Liver (tissue), 9 donors: ENCODE measurements around the gene DSTN. TPM values are rescaled to one million over a fixed set of nuclear protein-coding genes. Genes with fewer than 3 reads are reported as not detected.
A peak's percentile ranks its signal among the peaks of the same experiment; 100 is the strongest.

Source experiments
- DNase-seq: peaks from one replicate; pipeline ENCODE4 v3.0.0-alpha.2; 2017; ENCODE audit warnings: low spot score
- H3K27ac ChIP-seq, 2 donors: one replicate each; pipeline ENCODE4 v1.7.0; 2013; ENCODE audit warnings: inconsistent platforms in 2 of 2, low read length in 2 of 2, control low read depth in 1 of 2, low read depth in 1 of 2, mild to moderate bottlenecking in 1 of 2
- H3K27me3 ChIP-seq, 4 donors: one replicate each; pipeline versions ENCODE4 v1.6.1 to v1.7.0; 2013; ENCODE audit warnings: low read length in 3 of 4, inconsistent platforms in 1 of 4, mild to moderate bottlenecking in 1 of 4, moderate library complexity in 1 of 4; ENCODE audit not compliant: control insufficient read depth in 4 of 4, insufficient read depth in 4 of 4
- H3K36me3 ChIP-seq, 4 donors: one replicate each; pipeline versions ENCODE4 v1.6.1 to v1.7.0; 2013; ENCODE audit warnings: low read length in 3 of 4, mild to moderate bottlenecking in 3 of 4, low read depth in 1 of 4, moderate library complexity in 1 of 4; ENCODE audit not compliant: control insufficient read depth in 4 of 4, insufficient read depth in 3 of 4
- H3K4me1 ChIP-seq, 4 donors: one replicate each; pipeline versions ENCODE4 v1.6.1 to v1.7.0; 2013; ENCODE audit warnings: low read length in 3 of 4, mild to moderate bottlenecking in 3 of 4, moderate library complexity in 1 of 4; ENCODE audit not compliant: control insufficient read depth in 4 of 4, insufficient read depth in 4 of 4
- H3K4me3 ChIP-seq, 3 donors: one replicate each; pipeline versions ENCODE4 v1.6.1 to v1.7.0; 2013; ENCODE audit warnings: low read length in 3 of 3, control low read depth in 1 of 3, low read depth in 1 of 3, mild to moderate bottlenecking in 1 of 3
- H3K9ac ChIP-seq, 2 donors: one replicate each; pipeline ENCODE4 v1.7.0; 2013; ENCODE audit warnings: low read length in 2 of 2, mild to moderate bottlenecking in 2 of 2, moderate library complexity in 2 of 2, control low read depth in 1 of 2, low read depth in 1 of 2
- H3K9me3 ChIP-seq, 4 donors: one replicate each; pipeline versions ENCODE4 v1.6.1 to v1.7.0; 2013; ENCODE audit warnings: low read length in 3 of 4; ENCODE audit not compliant: control insufficient read depth in 4 of 4
- EGR1 ChIP-seq, 2 donors: IDR thresholded peaks; 2 replicates each; pipeline ENCODE4 v1.6.1; 2016 to 2018; ENCODE audit warnings: antibody characterized with exemption in 2 of 2, low read depth in 2 of 2
- HNF4A ChIP-seq, 2 donors: conservative IDR thresholded peaks; 2 replicates each; pipeline ENCODE4 v1.6.1; 2016; ENCODE audit warnings: antibody characterized with exemption in 2 of 2, mild to moderate bottlenecking in 2 of 2
- HNF4G ChIP-seq: IDR thresholded peaks from 2 replicates; pipeline ENCODE4 v1.6.1; 2016; ENCODE audit warnings: antibody characterized with exemption
- JUND ChIP-seq, 2 donors: IDR thresholded peaks; 2 replicates each; pipeline ENCODE4 v1.6.1; 2016; ENCODE audit warnings: antibody characterized with exemption in 2 of 2
- NR2F2 ChIP-seq: IDR thresholded peaks from 2 replicates; pipeline ENCODE4 v1.6.1; 2016; ENCODE audit warnings: antibody characterized with exemption
- RAD21 ChIP-seq, 2 donors: IDR thresholded peaks; 2 replicates each; pipeline ENCODE4 v1.6.1; 2016; ENCODE audit warnings: antibody characterized with exemption in 2 of 2, mild to moderate bottlenecking in 2 of 2
- RXRA ChIP-seq, 2 donors: IDR thresholded peaks; 2 replicates each; pipeline ENCODE4 v1.6.1; 2017 to 2018; ENCODE audit warnings: antibody characterized with exemption in 2 of 2, mild to moderate bottlenecking in 1 of 2
- SP1 ChIP-seq: IDR thresholded peaks from 2 replicates; pipeline ENCODE4 v1.6.1; 2018; ENCODE audit warnings: antibody characterized with exemption, mild to moderate bottlenecking
- TAF1 ChIP-seq: conservative IDR thresholded peaks from 2 replicates; pipeline ENCODE4 v1.6.1; 2016; ENCODE audit warnings: antibody characterized with exemption, mild to moderate bottlenecking
- WGBS: extraction: QIAGEN DNeasy Blood & Tissue Kit; methylation state at CpG from one replicate; pipeline ENCODE4 v1.1.7; 2013; 5-methylcytosine and 5-hydroxymethylcytosine counted together
- polyA plus RNA-seq, 2 donors: library from polyadenylated mRNA; stranded (reverse) in 1 of 2; unstranded in 1 of 2; fragments of 200-250 nt in 1 of 2; fragments of >200 nt in 1 of 2; fragmentation: Nextera tagmentation in 1 of 2; extraction: Ambion mirVana in 1 of 2; gene quantifications; one replicate each; pipeline versions ENCODE4 v1.2.1 to v1.2.3, GENCODE V29; 2013 to 2015
- total RNA-seq, 2 donors: library from RNA; depleted of rRNA; stranded (reverse); fragments of >200 nt; gene quantifications; one replicate each; pipeline ENCODE4 v1.2.3, GENCODE V29; 2014
- TF ChIP-seq, protein P1 (sequence below): IDR thresholded peaks from 2 replicates; pipeline ENCODE4 v1.6.1; 2016; ENCODE audit warnings: antibody characterized with exemption
- TF ChIP-seq, protein P2 (sequence below): IDR thresholded peaks from 2 replicates; pipeline ENCODE4 v1.6.1; 2016; ENCODE audit warnings: antibody characterized with exemption
- TF ChIP-seq, protein P3 (sequence below): IDR thresholded peaks from 2 replicates; pipeline ENCODE4 v1.6.1; 2016; ENCODE audit warnings: antibody characterized with exemption, mild to moderate bottlenecking
- donor health status: healthy.
- donor health status: healthy.
- donor health status: healthy.
- donor health status: healthy.
- donor health status: healthy.

DSTN gene
- total and polyA plus RNA-seq, 4 donors: 39.9 to 137 (median 108) TPM

DNA sequence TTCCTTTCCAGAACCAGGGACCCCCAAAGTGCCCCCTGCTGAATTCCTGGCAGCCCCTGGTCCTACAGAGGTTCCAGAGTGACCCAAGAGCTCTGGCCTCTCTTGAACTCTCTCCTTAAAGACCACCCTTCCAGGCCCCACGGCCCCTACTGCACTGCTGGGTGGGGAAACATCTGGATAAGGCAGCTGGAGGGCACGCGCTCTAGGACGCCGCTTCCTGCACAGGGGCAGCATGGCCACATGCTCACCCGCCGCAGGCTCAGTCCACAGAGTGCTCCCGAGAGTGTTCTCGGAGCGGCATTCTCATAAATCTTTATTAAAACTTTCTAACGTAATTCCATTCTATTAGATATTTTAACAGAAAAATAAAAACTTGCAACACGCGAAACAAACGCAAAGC lies 75.1 kb downstream of the DSTN start:
- no peaks in the 10 kb centered on the region for H3K27me3 ChIP-seq
- DNase-seq: no peak
- 93% methylated on average over 14 of the region's 14 CpGs for WGBS
- no peak overlapping the region for H3K9ac ChIP-seq
- peaks cover 17 to 85% (median 76%) of the 10 kb centered on the region in 4 donors for H3K4me1 ChIP-seq
- H3K9me3 ChIP-seq: no peaks in the 10 kb centered on the region
- H3K27ac ChIP-seq: no peak overlapping the region
- peaks cover 11 to 27% (median 20%) of the 10 kb centered on the region in 4 donors for H3K36me3 ChIP-seq
- TF ChIP-seq HNF4G: no peak
- TF ChIP-seq, protein P1, sequence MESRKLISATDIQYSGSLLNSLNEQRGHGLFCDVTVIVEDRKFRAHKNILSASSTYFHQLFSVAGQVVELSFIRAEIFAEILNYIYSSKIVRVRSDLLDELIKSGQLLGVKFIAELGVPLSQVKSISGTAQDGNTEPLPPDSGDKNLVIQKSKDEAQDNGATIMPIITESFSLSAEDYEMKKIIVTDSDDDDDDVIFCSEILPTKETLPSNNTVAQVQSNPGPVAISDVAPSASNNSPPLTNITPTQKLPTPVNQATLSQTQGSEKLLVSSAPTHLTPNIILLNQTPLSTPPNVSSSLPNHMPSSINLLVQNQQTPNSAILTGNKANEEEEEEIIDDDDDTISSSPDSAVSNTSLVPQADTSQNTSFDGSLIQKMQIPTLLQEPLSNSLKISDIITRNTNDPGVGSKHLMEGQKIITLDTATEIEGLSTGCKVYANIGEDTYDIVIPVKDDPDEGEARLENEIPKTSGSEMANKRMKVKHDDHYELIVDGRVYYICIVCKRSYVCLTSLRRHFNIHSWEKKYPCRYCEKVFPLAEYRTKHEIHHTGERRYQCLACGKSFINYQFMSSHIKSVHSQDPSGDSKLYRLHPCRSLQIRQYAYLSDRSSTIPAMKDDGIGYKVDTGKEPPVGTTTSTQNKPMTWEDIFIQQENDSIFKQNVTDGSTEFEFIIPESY: no peak
- no peak overlapping the region for H3K4me3 ChIP-seq

DNA sequence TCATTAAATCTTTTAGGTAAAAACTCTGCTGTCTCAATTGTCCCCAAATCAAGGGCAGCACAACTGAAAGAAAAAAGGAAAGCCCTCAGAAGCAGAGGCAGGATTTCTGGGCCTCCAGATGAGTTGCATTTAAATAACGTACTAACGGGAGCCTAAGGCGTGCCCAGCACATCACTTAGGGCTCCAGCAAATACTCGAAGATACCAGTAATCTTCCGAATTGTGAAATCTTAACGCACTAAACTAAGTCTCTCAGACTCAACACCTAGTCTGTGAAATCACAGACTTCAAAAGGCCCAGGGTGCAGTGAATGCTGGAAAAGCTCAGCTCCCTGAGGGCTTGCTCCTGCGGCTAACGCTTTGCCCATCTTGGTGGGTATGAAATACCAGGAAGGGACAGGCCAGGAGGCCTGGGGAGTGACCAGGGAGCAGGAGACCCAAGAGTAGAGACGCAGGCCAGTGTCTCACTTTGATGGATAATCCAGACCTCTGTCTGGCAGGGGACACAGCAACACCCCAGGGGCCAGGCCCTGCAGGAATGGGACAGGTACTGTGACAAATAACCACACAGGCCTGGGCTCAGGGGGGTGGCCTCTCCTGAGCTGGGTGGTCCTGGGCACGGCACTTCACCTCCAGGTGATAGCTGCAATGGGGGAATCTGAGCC lies 75.8 kb downstream of the DSTN start:
- peaks cover 21 to 91% (median 83%) of the 10 kb centered on the region in 4 donors for H3K4me1 ChIP-seq
- peaks cover 8 to 20% (median 14%) of the 10 kb centered on the region in 4 donors for H3K36me3 ChIP-seq
- no peaks in the 10 kb centered on the region for H3K27me3 ChIP-seq
- TF ChIP-seq, protein P2, sequence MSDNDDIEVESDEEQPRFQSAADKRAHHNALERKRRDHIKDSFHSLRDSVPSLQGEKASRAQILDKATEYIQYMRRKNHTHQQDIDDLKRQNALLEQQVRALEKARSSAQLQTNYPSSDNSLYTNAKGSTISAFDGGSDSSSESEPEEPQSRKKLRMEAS: no peak
- TF ChIP-seq SP1 (no peak), NR2F2 (no peak)
- no peaks in the 10 kb centered on the region for H3K9me3 ChIP-seq
- no peak overlapping the region for H3K4me3 ChIP-seq
- DNase-seq: no peak
- no peak overlapping the region for H3K9ac ChIP-seq
- 86% methylated on average over 10 of the region's 10 CpGs for WGBS
- no peak overlapping the region for H3K27ac ChIP-seq

DNA sequence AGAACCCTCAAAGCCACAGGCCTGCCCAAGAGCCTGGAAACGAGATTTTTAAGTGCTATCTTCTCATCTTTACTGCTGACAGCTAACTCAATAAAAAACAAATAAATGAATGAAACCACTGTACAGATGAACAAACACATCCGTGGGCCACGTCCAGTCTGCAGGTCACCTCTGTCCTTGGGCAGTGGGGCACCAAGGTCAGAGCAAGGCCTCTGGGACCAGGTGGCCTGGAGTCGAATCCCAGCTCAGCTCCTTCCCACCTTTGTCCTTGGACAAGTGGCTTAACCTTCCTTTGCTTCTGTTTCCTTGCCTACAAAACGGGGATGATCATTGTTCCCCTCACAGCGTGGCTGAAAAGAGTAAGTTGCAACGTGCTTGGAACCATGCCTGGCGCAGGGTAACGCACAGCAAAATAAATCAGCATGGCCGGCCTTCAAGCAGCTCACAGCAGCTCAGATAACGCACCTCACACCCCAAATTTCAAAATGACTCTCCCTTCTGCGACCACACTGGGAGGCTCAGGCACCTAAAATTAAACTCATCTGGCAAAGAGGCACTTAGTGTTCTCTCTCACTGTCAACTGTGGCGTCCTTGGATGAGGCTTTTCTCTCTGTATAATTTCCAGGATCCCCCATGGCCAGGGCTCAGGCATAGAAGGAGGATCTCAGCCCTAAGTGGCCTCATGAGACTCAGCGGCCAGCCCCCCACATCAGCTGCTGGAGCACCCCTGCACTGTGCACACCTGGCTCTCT lies 76.5 kb downstream of the DSTN start:
- DNase-seq: no peak
- Histone ChIP-seq H3K4me1 (peaks cover 21 to 93% (median 90%) of the 10 kb centered on the region in 4 donors), H3K27ac (peak overlapping the region in 1 of 2 donors; percentile 11), H3K4me3 (no peak overlapping the region), H3K27me3 (no peaks in the 10 kb centered on the region), H3K9ac (no peak overlapping the region), H3K9me3 (no peaks in the 10 kb centered on the region), H3K36me3 (peaks cover 3 to 13% (median 7%) of the 10 kb centered on the region in 4 donors)
- 49% methylated on average over 14 of the region's 14 CpGs for WGBS
- TF ChIP-seq RXRA (IDR thresholded peaks at IDR 0.05) (peak in 1 of 2 donors; percentile 13), JUND (IDR thresholded peaks at IDR 0.05) (no peak), NR2F2 (no peak), HNF4A (conservative IDR thresholded peaks at IDR 0.05) (peak in 1 of 2 donors; percentile 19), TAF1 (no peak), RAD21 (IDR thresholded peaks at IDR 0.05) (no peak), EGR1 (IDR thresholded peaks at IDR 0.05; ENCODE audit: low read depth in 2 of 2) (no peak)
- TF ChIP-seq, protein P2: no peak
- TF ChIP-seq, protein P3, sequence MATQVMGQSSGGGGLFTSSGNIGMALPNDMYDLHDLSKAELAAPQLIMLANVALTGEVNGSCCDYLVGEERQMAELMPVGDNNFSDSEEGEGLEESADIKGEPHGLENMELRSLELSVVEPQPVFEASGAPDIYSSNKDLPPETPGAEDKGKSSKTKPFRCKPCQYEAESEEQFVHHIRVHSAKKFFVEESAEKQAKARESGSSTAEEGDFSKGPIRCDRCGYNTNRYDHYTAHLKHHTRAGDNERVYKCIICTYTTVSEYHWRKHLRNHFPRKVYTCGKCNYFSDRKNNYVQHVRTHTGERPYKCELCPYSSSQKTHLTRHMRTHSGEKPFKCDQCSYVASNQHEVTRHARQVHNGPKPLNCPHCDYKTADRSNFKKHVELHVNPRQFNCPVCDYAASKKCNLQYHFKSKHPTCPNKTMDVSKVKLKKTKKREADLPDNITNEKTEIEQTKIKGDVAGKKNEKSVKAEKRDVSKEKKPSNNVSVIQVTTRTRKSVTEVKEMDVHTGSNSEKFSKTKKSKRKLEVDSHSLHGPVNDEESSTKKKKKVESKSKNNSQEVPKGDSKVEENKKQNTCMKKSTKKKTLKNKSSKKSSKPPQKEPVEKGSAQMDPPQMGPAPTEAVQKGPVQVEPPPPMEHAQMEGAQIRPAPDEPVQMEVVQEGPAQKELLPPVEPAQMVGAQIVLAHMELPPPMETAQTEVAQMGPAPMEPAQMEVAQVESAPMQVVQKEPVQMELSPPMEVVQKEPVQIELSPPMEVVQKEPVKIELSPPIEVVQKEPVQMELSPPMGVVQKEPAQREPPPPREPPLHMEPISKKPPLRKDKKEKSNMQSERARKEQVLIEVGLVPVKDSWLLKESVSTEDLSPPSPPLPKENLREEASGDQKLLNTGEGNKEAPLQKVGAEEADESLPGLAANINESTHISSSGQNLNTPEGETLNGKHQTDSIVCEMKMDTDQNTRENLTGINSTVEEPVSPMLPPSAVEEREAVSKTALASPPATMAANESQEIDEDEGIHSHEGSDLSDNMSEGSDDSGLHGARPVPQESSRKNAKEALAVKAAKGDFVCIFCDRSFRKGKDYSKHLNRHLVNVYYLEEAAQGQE: no peak
